Fibroblast of lung (primary cell): ENCODE measurements around the gene NOL3. TPM values are rescaled to one million over a fixed set of nuclear protein-coding genes. Genes with fewer than 3 reads are reported as not detected.

Experiments used
- DNase-seq, 2 donors: peaks; one replicate each; pipeline versions ENCODE4 v3.0.0 to v3.0.0-alpha.2; 2010; ENCODE audit warnings: low read depth in 2 of 2
- H2AFZ ChIP-seq: 2 replicates; pipeline ENCODE4 v1.5.1; 2012; ENCODE audit warnings: low read length, control low read depth, inconsistent platforms
- H3K27ac ChIP-seq: 2 replicates; pipeline ENCODE4 v1.5.1; 2011; ENCODE audit warnings: low read length, control low read depth; ENCODE audit not compliant: insufficient read depth
- H3K27me3 ChIP-seq: 2 replicates; pipeline ENCODE4 v1.5.1; 2011; ENCODE audit warnings: mild to moderate bottlenecking, low read length; ENCODE audit not compliant: control insufficient read depth, insufficient read depth
- H3K36me3 ChIP-seq: 2 replicates; pipeline ENCODE4 v1.5.1; 2011; ENCODE audit warnings: low read length; ENCODE audit not compliant: control insufficient read depth, insufficient read depth
- H3K4me1 ChIP-seq: 2 replicates; pipeline ENCODE4 v1.5.1; 2011; ENCODE audit warnings: low read length; ENCODE audit not compliant: control insufficient read depth, insufficient read depth; ENCODE audit errors: extremely low read depth
- H3K4me2 ChIP-seq: 2 replicates; pipeline ENCODE4 v1.5.1; 2011; ENCODE audit warnings: low read length, control low read depth; ENCODE audit not compliant: insufficient read depth; ENCODE audit errors: extremely low read depth
- H3K4me3 ChIP-seq, 4 experiments: fragments of 200-600 bp in 1 of 4; sonication (generic) in 1 of 4; replicated peaks in 1 of 4; 2 replicates each; pipeline ENCODE4 v1.5.1; 2011 to 2016; ENCODE audit warnings: low read length in 4 of 4, low read depth in 3 of 4, mild to moderate bottlenecking in 3 of 4, control low read depth in 2 of 4, inconsistent platforms in 1 of 4, mixed read lengths in 1 of 4; ENCODE audit not compliant: insufficient read depth in 1 of 4; ENCODE audit errors: control extremely low read depth in 1 of 4
- H3K79me2 ChIP-seq: 2 replicates; pipeline ENCODE4 v1.5.1; 2012; ENCODE audit warnings: mild to moderate bottlenecking, low read length, inconsistent platforms; ENCODE audit not compliant: control insufficient read depth, insufficient read depth
- H3K9ac ChIP-seq: 2 replicates; pipeline ENCODE4 v1.5.1; 2011; ENCODE audit warnings: mild to moderate bottlenecking, low read length, control low read depth; ENCODE audit not compliant: insufficient read depth
- H3K9me3 ChIP-seq: 2 replicates; pipeline ENCODE4 v1.5.1; 2012; ENCODE audit warnings: low read depth, low read length; ENCODE audit not compliant: control insufficient read depth, insufficient read depth
- H4K20me1 ChIP-seq: 2 replicates; pipeline ENCODE4 v1.5.1; 2011; ENCODE audit warnings: low read length; ENCODE audit not compliant: control insufficient read depth, insufficient read depth; ENCODE audit errors: extremely low read depth
- CTCF ChIP-seq, 2 donors: IDR thresholded peaks in 1 of 2; conservative IDR thresholded peaks in 1 of 2; 1 replicate in 1 of 2; 2 replicates in 1 of 2; pipeline ENCODE4 v1.5.1; 2011 to 2012; ENCODE audit warnings: low read length in 2 of 2, control low read depth in 1 of 2, inconsistent platforms in 1 of 2, low read depth in 1 of 2, mild to moderate bottlenecking in 1 of 2
- EZH2 ChIP-seq: IDR thresholded peaks from 2 replicates; pipeline ENCODE4 v1.5.1; 2012; ENCODE audit warnings: low read length, control low read depth, mild to moderate bottlenecking; ENCODE audit errors: missing control alignments
- polyA plus RNA-seq, 2 donors: library from polyadenylated mRNA; depleted of rRNA in 1 of 2; stranded (reverse) in 1 of 2; unstranded in 1 of 2; fragments of >200 nt; gene quantifications; 2 replicates each; pipeline ENCODE4 v1.2.1, GENCODE V29; 2011 to 2012; ENCODE audit warnings: missing spikeins in 1 of 2
- total RNA-seq: library from RNA; depleted of rRNA; stranded (reverse); fragments of >200 nt; gene quantifications from 2 replicates; pipeline ENCODE4 v1.2.1, GENCODE V29; 2014

The NOL3 gene
- total and polyA plus RNA-seq, 2 donors (not counting 1 experiment from before 2014, with no cell fraction given): 8.0 to 23.3 TPM

GRCh38 chr16:67145746-67146145, 24.6 kb upstream of the NOL3 start:
- no peak overlapping the region for H3K4me3 ChIP-seq
- no peaks in the 10 kb centered on the region for H4K20me1 ChIP-seq
- H3K27me3 ChIP-seq: no peaks in the 10 kb centered on the region
- no peak overlapping the region for H3K9ac ChIP-seq
- H3K27ac ChIP-seq: no peak overlapping the region
- no peaks in the 10 kb centered on the region for H3K4me1 ChIP-seq
- peaks cover 25% of the 10 kb centered on the region for H3K36me3 ChIP-seq
- H3K4me2 ChIP-seq: no peak overlapping the region
- TF ChIP-seq CTCF (conservative IDR thresholded peaks at IDR 0.05 in 1 of 2, IDR thresholded peaks at IDR 0.05 in 1 of 2; ENCODE audit: low read depth in 1 of 2, low read length in 2 of 2) (no peak), EZH2 (no peak)
- H3K9me3 ChIP-seq: no peaks in the 10 kb centered on the region
- no peak overlapping the region for H2AFZ ChIP-seq
- H3K79me2 ChIP-seq: no peaks in the 10 kb centered on the region
- DNase-seq: no peak

DNA sequence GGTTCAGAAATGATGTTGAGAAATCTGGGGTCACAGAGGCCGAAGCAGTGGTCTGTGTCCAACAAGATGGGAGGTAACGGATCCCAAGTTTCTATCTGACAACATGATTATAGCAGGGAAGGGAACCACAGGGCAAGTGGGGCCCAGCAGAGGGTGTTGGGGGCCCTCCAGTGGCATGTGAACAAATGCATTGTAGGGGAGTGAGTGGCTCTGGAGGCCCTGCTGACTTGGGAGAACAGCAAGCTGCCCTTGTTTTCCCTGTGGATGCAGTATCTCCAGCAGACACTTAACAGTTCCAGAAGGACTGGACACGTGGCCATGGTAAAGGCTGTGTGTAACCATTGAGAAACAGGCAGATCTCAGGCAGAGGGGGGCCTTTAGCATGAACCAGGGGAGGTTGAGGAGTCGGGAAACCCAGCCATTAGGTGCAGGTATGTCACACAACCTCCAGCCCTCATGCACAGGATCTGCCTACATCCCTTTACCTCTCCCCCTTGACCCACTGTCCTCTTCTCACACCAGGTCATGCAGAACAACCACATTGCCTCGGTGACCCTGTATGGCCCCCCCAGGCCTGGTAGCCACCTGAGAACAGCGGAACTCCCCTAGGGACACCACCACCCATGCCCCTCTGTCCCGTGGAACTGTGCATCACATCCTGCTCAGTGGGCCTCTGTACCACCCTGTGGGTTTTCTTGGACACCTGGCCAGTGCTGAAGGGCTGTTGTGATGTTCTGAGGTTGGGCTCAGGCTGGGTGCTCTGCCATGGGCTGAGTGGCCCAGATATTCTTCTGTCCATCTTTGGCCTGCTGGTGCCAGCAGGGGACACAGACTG, 23.6 kb upstream of the NOL3 start:
- Histone ChIP-seq H3K4me1 (peaks cover 2% of the 10 kb centered on the region), H3K36me3 (peaks cover 21% of the 10 kb centered on the region), H3K27me3 (no peaks in the 10 kb centered on the region), H3K4me3 (no peak overlapping the region), H3K27ac (no peak overlapping the region), H4K20me1 (no peaks in the 10 kb centered on the region), H2AFZ (no peak overlapping the region), H3K9ac (no peak overlapping the region), H3K4me2 (no peak overlapping the region), H3K9me3 (no peaks in the 10 kb centered on the region), H3K79me2 (no peaks in the 10 kb centered on the region)
- no peak for TF ChIP-seq EZH2
- no peak for DNase-seq

DNA sequence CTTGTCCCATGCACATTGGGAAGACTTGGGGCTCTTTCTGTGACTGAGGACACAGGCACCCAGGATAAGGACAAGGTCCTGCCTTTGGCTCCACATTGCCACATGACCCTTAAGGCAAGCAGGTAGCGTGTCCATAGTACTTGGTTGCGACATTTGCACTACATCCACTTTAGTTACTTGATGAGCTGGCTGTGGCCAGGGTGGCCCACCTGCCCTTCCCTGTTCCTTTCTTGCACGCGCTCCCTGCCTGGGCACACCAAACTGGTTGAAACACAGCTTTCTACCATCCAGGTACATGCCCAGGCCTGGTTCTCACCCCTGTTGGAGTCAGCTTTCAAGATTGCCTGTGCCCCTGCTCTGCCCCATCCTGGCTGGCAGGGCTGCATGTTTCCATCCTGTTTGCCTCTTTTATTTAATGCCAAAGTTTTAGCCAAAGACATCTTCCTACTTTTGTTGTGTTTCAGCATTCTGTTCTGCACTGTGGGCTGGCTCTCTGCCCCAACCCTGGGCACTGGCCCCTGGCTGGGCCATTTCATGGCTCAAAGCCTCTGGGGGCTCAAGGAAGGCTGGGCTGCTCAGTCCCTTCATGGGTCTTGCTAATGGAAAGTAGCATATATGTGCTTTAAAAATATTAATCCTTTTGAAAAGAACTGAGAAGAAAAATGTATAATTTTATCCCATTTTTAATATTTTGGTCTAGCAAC, 22.7 kb upstream of the NOL3 start:
- H2AFZ ChIP-seq: no peak overlapping the region
- H3K36me3 ChIP-seq: peaks cover 19% of the 10 kb centered on the region
- no peak overlapping the region for H3K4me2 ChIP-seq
- no peaks in the 10 kb centered on the region for H3K79me2 ChIP-seq
- TF ChIP-seq EZH2 (no peak), CTCF (conservative IDR thresholded peaks at IDR 0.05 in 1 of 2, IDR thresholded peaks at IDR 0.05 in 1 of 2; ENCODE audit: low read depth in 1 of 2, low read length in 2 of 2) (no peak)
- H3K27me3 ChIP-seq: no peaks in the 10 kb centered on the region
- H3K9me3 ChIP-seq: no peaks in the 10 kb centered on the region
- H3K4me3 ChIP-seq: no peak overlapping the region
- H4K20me1 ChIP-seq: no peaks in the 10 kb centered on the region
- no peak overlapping the region for H3K27ac ChIP-seq
- H3K4me1 ChIP-seq: peaks cover 2% of the 10 kb centered on the region
- no peak overlapping the region for H3K9ac ChIP-seq
- no peak for DNase-seq
